Left lung (tissue), 10 donors: ENCODE data around the gene PNPLA7. TPM values are rescaled to one million over a fixed set of nuclear protein-coding genes. Genes with fewer than 3 reads are reported as not detected.

ENCODE experiments used
- ATAC-seq: fragments of 200-7000 bp; cut with Tn5 transposase; one replicate; pipeline ENCODE4 v1.9.1; 2020; ENCODE audit warnings: moderate library complexity
- DNase-seq, 4 donors: peaks; one replicate each; pipeline ENCODE4 v3.0.0-alpha.2; 2013 to 2020
- H3K27ac ChIP-seq, 2 donors: fragments of 200-600 bp; sonication (generic) in 1 of 2; one replicate each; pipeline versions ENCODE4 v1.5.0 to v1.8.0; 2020 to 2021
- H3K27me3 ChIP-seq, 2 donors: fragments of 200-600 bp; sonication (generic) in 1 of 2; one replicate each; pipeline versions ENCODE4 v1.5.0 to v1.8.0; 2020 to 2021
- H3K36me3 ChIP-seq, 2 donors: fragments of 200-600 bp; sonication (generic) in 1 of 2; one replicate each; pipeline versions ENCODE4 v1.5.0 to v1.8.0; 2020 to 2021
- H3K4me1 ChIP-seq, 2 donors: fragments of 200-600 bp; one replicate each; pipeline ENCODE4 v1.8.0; 2021
- H3K4me3 ChIP-seq, 2 donors: fragments of 200-600 bp; sonication (generic) in 1 of 2; one replicate each; pipeline versions ENCODE4 v1.5.0 to v1.8.0; 2020 to 2021; ENCODE audit warnings: mild to moderate bottlenecking in 1 of 2
- H3K9me3 ChIP-seq, 2 donors: fragments of 200-600 bp; sonication (generic) in 1 of 2; one replicate each; pipeline versions ENCODE4 v1.5.0 to v1.8.0; 2020 to 2021
- CTCF ChIP-seq, 2 donors: fragments of 200-600 bp; sonication (generic) in 1 of 2; IDR thresholded peaks; one replicate each; pipeline versions ENCODE4 v1.5.0 to v1.8.0; 2021; ENCODE audit warnings: antibody characterized with exemption in 2 of 2
- intact Hi-C, 2 donors: fragments of 100-400 bp; cut with DNase I; formaldehyde crosslinking; loops; one replicate each; pipeline versions ENCODE4 v1.11.2 to v1.14.2; 2022
- polyA plus RNA-seq, 6 donors: library from polyadenylated mRNA; unstranded; fragments of 120-200 nt; gene quantifications; one replicate each; pipeline ENCODE4 v1.2.1, GENCODE V29; 2013; ENCODE audit not compliant: insufficient read length in 6 of 6
- total RNA-seq, 2 donors: library from RNA; stranded (reverse); fragmentation: NEBNext Ultra II Directional; extraction: Animal tissue kit (Norgen Biotek cat#: 25700); gene quantifications; one replicate each; pipeline ENCODE4 v1.2.1, GENCODE V29; 2021
- donor health status: DM: no; HTN: yes; CAD: no.
- donor health status: DM: no; HTN: no; CAD: no.

The PNPLA7 gene
- total and polyA plus RNA-seq, 8 donors, result 2.9 to 8.9 (median 4.9) TPM

- H3K27ac ChIP-seq, result no peak overlapping the region
- peak in 1 of 4 donors; percentile 61 for DNase-seq
Observed at GRCh38 chr9:137429974-137430722, 120.1 kb downstream of the PNPLA7 start.

GRCh38 chr9:137429546-137429890, 120.7 kb downstream of the PNPLA7 start:
- no peak overlapping the region for H3K27ac ChIP-seq
- no peaks in the 10 kb centered on the region for H3K9me3 ChIP-seq
- peak in 1 of 4 donors; percentile 56 for DNase-seq
- H3K4me1 ChIP-seq, result peaks cover 0 to 3% of the 10 kb centered on the region in 2 donors
- H3K4me3 ChIP-seq, result no peak overlapping the region
- TF ChIP-seq CTCF (IDR thresholded peaks at IDR 0.05), result no peak
- intact Hi-C loops, result no loop called here
- H3K36me3 ChIP-seq, result no peaks in the 10 kb centered on the region
- H3K27me3 ChIP-seq, result no peaks in the 10 kb centered on the region
- ATAC-seq, result no peak

More at GRCh38 chr9:137429974-137430722, 120.1 kb downstream of the PNPLA7 start:
- TF ChIP-seq CTCF (IDR thresholded peaks at IDR 0.05), result no peak
- Histone ChIP-seq H3K9me3 (no peaks in the 10 kb centered on the region), H3K4me1 (no peaks in the 10 kb centered on the region), H3K36me3 (no peaks in the 10 kb centered on the region), H3K27me3 (no peaks in the 10 kb centered on the region), H3K4me3 (no peak overlapping the region)
- no peak for ATAC-seq
- intact Hi-C loops, result no loop called here

GRCh38 chr9:137428841-137429545, 121.2 kb downstream of the PNPLA7 start:
- H3K4me3 ChIP-seq, result no peak overlapping the region
- TF ChIP-seq CTCF (IDR thresholded peaks at IDR 0.05), result no peak
- H3K4me1 ChIP-seq, result peaks cover 0 to 8% of the 10 kb centered on the region in 2 donors
- intact Hi-C loops, result no loop called here
- H3K27me3 ChIP-seq, result no peaks in the 10 kb centered on the region
- ATAC-seq (no peak), DNase-seq (peak in 1 of 4 donors; percentile 71)
- no peaks in the 10 kb centered on the region for H3K36me3 ChIP-seq
- H3K9me3 ChIP-seq, result no peaks in the 10 kb centered on the region
- no peak overlapping the region for H3K27ac ChIP-seq

GRCh38 chr9:137428311-137428630, 121.9 kb downstream of the PNPLA7 start:
- ATAC-seq (no peak), DNase-seq (peak in 1 of 4 donors; percentile 43)
- H3K9me3 ChIP-seq, result no peaks in the 10 kb centered on the region

More at GRCh38 chr9:137428311-137428630, 121.9 kb downstream of the PNPLA7 start:
- Histone ChIP-seq H3K27me3 (peaks cover 0 to 5% of the 10 kb centered on the region in 2 donors), H3K4me3 (no peak overlapping the region), H3K27ac (no peak overlapping the region), H3K36me3 (no peaks in the 10 kb centered on the region), H3K4me1 (peaks cover 0 to 16% of the 10 kb centered on the region in 2 donors)
- TF ChIP-seq CTCF (IDR thresholded peaks at IDR 0.05), result no peak
- intact Hi-C loops, result no loop called here
